Glomerular visceral epithelial cell (primary cell): ENCODE measurements around the gene ALCAM.

Experiments used
- DNase-seq: peaks from one replicate; pipeline ENCODE4 v3.0.0-alpha.2; 2016; ENCODE audit errors: extremely low spot score

The ALCAM gene

GRCh38 chr3:105356396-105356795 is 10.3 kb upstream of the ALCAM start:
- no peak for DNase-seq

DNA sequence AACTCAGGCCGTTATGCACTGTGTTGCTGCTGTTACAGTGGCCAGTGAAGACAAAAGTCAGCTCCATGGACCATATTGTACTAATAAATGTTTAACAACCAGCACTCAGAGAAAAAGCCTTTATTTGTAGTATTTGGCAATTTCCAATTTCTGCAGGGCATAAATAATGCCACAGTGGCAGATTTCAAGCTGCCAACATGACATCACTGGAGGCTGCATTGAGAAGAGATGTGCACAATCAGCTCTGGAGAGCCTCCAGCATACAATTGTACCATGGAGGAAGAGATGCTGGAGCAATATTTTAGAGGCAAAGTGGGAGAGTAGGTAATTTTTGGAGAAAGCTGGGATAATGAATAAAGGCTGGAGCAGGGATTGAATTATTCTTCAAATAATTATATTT is 9.7 kb upstream of the ALCAM start:
- no peak for DNase-seq

- no peak for DNase-seq
Observed at GRCh38 chr3:105359098-105359762, 7.5 kb upstream of the ALCAM start.

DNA sequence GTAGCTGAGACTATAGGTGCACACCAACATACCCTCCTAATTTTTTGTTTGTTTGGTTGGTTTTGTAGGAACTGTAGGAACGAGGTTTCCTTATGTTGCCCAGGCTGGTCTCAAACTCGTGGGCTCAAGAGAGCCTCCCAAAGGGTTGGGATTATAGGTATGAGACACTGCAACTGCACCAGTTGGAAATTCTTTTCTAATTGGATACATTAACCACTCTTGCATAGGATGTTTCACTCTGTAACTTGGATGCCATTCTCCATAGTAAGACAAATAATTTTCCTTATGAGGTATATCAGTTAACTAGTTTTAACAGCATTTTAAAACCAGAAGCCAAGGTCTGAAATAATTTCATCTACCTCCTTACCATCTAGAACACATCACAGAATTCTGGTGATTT is 6.7 kb upstream of the ALCAM start:
- DNase-seq: no peak

- no peak for DNase-seq
Observed at GRCh38 chr3:105362021-105362665, 4.6 kb upstream of the ALCAM start.

- peak; percentile 61 for DNase-seq
Observed at GRCh38 chr3:105364128-105364527, 2.6 kb upstream of the ALCAM start.

DNA sequence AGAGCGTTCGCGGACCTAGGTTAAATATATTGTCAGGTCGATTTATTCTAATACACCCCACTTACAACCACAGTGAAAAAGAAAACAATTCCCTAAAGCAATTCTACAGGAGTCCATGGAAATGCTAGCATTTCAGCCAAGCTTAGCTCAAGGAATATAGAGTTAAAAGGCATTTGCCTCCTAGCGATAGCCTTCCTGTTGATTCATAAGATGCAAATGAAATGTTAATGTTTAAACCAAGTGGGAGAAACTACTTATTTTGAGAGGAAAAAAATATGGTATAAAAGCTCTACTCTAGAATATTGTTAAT is 1.7 kb upstream of the ALCAM start:
- peak; percentile 36 for DNase-seq

GRCh38 chr3:105365391-105366325 is 1.1 kb upstream of the ALCAM start:
- peak; percentile 60 for DNase-seq

DNA sequence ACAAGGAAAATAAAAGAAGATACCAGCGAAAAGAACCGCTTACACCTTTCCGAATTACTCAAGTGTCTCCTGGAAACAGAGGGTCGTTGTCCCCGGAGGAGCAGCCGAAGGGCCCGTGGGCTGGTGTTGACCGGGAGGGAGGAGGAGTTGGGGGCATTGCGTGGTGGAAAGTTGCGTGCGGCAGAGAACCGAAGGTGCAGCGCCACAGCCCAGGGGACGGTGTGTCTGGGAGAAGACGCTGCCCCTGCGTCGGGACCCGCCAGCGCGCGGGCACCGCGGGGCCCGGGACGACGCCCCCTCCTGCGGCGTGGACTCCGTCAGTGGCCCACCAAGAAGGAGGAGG is 325 bp downstream of the ALCAM start:
- peak; percentile 33 for DNase-seq

DNA sequence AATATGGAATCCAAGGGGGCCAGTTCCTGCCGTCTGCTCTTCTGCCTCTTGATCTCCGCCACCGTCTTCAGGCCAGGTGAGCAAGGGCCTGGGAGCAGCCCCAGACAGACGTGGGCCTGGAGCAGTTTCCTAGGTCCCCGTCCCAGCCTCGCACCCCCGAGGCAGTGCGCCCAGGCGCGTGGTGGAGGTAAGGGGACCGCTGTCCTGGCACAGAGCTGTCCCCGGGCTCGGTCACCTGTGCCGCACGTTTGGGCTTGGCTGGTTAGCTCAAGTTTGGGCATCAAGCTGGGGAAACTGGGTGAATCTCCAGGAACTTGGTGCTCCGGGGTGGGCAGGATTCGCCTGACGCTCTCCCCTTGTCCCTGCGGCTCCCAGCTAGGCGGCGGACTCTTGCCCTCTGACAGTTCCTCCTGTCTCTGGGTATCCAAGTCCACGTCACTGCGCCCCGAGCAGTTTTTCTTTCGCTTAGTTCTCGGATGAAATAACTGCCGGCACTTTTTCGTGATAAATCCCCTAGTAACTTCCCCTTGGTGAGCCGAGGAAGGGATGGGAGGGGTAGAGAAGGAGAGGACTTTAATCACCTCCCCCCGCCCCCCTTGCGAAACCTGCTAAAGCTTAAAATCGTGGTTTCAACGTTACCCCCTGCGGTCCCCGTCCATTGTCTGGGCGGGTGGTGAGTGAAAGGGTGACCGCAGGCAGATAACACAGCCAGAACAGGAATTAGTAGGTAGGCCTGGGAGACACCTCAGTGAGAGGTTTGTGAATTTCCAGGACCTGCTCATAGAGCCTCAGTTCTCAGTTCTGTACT is 901 bp downstream of the ALCAM start:
- peak; percentile 92 for DNase-seq

DNA sequence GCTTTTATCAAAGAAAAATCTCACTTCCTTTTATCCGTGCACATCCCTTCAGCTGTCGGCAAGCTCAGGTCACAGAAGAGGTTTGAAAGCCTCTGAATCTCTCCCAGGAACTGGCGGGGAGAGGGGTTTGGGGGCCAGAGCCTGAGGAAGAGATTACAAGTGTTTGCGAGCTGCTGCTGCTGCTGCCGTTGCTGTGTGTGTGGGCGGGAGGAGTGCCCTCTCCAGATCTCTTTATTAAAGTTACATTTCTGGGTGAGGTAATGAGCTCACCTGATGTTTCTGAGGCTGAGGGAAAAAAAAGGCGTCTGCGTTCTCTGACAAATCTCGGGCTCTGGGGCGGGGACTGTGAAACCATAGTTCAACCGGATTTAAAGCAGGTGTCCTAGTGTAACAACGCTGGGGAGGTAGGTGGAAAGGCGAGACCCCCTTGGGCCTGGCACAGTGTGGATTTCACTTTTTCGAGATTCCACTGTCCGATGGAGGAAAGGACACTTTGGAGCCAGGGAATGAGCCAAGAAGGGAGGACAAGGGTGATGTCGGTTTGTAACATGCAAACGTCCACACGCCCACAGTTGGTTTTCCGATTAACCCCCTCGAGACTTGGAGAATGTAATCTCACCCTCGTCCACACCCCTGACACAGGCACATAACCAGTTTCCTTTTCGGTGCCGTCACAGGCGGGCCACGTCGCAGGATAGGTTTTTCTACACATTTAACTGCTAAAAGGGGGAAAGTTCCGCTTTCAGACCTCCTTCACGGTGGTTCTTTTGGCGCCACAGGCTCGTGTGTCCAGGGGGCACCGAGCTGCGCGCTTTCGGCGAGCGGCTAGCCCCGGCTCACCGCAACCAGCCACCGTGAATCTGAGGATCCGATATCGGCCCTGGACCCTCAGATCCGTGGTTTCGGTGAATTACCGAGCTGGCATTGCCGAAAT is 2.1 kb downstream of the ALCAM start:
- peak; percentile 81 for DNase-seq

DNA sequence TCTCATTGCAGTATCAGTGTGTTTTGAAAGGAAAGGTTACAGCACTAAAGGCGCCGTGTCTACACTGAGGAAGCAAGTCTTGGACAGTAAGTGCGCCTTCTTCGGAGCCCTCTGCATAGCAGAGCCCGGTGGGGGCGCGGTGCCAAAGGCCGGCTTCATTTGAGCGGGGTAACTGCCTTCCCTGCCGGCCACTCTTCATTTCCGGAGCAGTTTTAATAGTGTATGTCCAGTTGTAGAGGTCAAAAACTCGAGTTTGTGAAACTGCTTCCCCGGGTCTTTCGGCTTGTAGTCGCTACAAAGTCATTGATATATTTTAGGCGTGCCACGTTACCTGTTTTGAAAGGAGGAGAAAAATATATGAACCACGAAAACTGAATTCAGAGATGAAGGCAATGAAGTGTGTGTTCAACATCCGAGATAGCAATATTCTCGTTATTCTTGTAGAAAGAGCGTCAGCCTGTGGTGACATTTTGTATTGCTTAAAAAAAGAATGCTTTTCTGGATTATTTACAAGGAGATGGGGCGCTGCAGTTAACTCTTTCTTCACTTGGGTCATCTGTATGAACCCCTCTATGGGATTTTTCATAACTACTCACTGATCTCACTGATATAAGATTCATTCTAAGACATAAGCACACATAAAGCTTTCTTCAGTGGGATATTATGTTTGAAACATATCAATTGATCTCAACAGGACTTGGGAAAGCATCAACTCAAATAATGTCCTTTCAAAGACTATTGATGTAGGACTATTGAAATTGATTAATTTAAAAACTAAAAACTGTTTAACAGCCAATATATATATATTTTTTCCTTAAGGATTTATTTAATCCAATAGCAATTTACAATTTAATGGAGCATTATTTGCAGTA is 3.0 kb downstream of the ALCAM start:
- peak; percentile 71 for DNase-seq

DNA sequence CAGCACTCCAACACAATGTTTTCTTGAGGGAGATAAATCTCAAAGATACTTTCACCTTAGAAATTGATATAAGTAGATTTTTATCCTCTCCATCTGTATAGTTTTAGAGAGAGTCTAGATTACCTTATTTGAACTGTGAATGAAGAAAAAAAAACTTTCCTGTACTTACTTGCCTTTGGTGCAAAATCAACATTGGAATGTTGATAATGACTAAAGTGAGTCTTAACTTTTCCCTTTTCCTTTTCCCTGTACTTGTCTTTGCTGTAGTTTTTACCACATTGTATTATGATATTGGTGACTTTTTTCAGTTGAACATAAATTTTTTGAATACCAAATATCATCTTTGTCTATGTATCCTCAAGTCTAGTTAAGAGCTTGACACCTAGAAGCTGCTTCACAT is 6.7 kb downstream of the ALCAM start:
- no peak for DNase-seq

DNA sequence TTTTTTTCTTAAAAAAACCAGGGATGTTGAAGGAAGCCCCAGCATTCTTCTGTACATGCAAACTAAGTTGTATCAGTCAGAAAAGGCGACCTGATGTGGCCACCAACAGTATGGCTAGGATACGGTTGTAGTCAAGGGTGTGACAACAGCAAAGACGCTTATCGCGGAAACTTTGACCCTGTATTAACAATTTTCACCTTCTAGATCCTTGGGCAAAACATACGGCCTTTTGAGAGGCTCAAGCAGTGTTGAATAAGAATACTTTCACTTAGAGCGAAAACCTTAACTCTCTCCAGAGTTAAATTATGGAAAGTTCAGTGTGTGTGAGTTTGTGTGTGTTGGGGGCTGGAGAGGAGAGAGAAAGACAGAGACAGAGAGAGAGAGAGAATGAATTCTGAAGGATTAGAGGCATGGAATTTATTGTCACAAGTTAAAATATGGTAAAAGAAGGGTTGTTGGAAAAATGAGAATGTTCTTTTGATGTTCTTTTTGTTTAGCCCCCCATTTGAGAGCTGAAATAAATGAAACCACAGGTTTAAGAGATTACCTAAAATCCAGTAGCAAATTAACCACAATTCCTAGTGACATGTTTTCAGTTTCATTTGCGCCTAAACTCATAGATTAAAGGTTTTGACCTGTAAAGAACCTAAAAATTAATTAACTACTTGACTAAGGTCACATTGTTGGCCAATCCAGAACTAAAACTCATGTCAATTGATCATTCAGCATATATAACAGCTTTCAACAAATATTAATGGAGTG is 9.2 kb downstream of the ALCAM start:
- no peak for DNase-seq

- DNase-seq: no peak
Observed at GRCh38 chr3:105377716-105378115, 11.0 kb downstream of the ALCAM start.

DNA sequence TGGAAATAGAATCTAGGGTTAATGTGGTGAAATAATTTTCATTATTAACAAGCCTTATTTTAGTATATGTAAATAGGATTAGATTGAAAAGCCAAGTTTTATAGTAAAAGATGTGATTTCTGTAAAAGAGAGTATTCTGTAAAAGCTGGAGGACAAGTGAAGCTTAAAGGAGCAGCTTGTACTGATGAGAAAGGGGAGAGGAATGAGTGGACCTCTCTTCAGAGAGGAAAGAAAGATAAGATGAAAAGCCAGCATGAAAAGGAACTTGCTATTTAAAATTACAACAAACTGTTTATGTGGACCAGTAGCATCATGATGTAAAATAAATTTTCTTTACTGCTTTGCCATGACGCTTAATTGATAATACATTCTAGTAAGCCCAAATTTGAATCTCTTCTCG is 18.5 kb downstream of the ALCAM start:
- no peak for DNase-seq

GRCh38 chr3:105385819-105386508 is 19.3 kb downstream of the ALCAM start:
- DNase-seq: no peak

DNA sequence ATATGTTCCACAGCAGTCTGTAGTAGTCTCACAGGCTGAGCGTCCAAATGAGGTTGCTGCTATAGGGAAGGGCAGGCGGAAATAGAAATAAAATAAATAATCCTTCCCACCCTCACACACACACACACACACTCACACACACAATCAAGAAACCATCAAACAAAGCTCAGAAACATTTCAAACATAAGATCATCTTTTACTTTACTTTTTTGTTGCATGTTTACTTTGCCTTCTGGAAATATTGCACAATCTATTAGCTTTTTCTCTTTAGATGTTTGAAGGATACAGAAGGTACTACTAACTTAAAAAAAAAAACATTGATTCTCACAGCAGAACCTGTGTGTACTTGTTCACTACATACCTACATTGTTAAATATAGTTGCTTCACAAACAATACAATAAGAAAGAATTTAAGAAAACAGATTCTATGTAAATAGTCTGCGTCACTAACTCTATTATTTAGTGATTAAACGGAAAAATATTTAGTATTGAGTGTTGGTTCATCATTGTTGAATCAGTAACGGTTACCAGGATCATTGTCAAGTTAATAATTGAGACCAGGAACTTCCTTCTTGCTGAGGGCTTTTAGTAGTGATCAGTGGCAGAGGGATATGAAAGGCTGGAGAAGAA is 20.5 kb downstream of the ALCAM start:
- peak; percentile 59 for DNase-seq
